HG03025 (cell line): ENCODE results near the gene PLPPR1.

ENCODE experiments used
- ATAC-seq: cut with Tn5 transposase; IDR thresholded peaks from one replicate; pipeline ENCODE4 v1.9.1; 2021; ENCODE audit warnings: mild to moderate bottlenecking, moderate library complexity; ENCODE audit not compliant: unreplicated experiment, low FRiP score

The PLPPR1 gene

DNA sequence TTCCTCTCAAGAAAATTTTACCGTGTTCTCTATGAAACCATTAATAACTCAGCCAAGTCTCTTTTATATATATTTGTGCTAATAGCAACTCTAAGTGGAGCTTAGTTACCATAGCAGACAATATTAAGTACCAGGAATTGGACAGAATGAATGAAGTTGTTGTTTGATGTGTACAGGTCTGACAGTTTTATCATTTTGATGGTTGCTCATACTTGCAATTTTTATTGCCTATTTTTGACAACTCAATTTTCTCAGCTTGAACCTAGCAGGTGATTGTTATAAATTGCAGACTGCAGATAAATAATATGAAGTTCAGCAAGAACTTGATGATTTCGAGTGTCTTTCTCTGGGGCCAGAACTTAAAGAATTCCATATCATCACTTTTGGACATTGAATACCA is 163.2 kb downstream of the PLPPR1 start:
- ATAC-seq = no peak

DNA sequence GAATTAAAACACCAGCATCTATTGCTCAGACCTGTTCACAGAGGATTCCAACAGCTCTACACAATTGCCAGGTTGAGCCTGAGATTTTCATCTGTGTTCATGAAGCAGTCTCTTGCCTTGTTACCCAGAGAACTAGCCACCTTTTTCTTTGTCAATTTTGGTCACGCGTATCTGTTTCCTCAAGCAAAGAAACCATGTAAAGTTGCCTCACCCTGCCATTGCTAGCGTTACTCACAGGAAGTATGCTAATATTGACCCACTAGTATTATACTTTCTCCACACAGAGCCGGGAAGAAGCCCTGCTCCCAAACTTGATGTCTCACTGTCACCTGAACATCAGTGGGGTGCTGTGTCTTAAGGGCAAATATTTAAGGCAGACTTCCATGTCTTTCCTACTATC is 168.5 kb downstream of the PLPPR1 start:
- no peak for ATAC-seq

DNA sequence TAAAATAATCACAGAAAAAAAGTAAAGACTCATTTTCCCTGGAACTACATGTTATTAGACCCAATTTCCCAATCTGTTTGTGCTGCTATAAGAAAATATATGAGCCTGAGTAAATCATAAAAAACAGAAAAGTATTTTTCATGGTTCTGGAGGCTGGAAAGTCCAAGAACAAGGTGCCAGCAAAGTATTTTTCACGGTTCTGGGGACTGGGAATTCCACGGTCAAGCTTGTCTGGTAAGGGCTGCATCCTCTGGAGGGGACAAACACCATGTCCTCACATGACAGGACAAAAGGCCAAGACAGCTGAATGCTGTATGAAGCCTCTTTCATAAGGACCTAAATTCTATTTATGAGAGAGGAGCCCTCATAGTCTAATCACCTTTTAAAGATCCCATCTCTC is 172.3 kb downstream of the PLPPR1 start:
- ATAC-seq = no peak

DNA sequence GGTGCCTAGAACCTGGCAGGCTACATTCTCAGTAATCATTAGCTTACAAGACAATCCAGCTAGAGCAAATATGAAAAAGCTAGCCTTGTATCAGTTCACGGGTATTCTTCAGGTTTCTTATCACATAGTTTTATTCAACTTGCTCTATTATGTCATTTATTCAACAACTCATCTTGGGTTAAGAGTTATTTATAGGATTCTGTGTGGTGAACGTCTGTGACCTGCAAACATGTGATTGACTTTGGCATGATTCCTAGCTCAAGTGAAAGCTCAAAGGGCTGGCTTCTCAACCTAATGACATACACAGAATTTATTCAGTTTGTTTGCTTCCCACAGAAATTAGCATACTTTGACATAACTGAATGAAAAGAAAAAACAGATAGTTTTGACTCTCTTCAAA is 173.1 kb downstream of the PLPPR1 start:
- ATAC-seq = no peak

DNA sequence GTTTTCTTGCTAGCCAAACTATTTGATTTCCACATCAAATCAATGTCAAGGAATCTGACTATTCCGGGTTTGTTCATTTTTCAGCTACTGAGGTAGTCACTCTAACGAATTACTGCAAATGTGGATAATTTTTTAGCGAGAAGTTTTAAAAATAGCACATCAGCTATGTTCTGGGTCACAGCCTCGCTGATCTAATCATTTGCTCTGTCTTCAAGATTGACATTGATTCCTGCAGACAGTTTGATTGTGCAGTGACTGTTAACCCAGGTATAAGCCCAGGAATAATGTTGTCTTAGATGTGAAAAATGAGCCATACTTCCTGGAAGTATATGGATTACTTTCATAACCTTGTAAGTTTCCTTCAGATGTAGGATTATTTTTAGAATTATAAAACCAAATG is 181.1 kb downstream of the PLPPR1 start:
- ATAC-seq = no peak

DNA sequence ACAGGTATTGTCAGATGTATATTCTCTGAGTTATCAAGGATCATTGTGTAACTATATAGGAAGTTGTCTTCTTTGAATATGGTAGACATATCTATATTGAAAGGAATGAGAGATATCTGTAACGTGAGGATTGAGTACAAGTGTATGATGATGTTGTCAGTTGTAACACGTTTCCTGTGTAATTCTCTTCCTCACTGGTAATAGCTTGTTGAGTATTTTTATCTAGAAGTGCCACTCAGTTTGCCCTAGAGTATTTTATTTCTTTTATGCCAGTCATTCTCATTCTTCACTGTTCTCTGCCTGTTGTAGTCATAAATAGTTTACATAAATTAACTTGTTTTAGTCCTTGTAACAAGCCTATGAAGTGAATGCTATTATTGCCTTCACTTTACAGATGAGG is 184.1 kb downstream of the PLPPR1 start:
- ATAC-seq = no peak

DNA sequence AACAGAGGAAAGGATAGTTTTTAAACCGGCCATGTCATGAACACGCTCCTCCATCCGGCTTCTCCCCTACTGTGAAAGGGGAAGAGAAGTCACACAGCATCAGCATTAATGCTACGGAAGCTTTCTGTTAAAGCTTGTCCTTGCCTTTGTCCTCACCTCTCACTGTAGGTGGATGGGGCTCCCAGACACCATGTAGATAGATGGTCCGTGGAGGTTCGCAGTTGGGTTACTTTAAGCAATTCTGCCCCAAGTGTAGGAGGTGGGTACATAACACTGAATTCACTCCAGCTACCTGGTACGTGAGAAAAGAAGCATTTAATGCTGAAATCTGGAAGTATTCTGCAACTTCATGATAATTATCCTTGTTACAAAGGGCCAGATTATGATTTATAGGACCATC is 190.5 kb downstream of the PLPPR1 start:
- ATAC-seq = no peak

DNA sequence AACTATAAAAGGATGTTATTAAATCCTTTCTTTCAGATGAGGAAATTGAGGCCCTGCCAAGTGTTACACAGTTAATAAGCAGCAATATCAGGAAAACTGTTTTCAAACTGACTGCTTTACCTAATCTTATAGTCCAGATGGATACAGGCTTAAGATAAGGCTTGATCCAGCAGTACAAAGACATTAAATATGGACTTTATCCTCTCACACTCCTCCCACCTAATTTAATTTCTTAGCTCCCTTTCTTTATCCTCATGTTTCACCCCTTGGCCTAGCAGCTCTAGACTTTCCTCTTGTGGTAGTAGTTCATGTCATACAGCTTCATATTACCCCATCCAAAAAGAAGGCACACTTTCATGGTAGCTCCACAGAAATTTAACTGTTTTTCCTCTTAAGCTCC is 191.8 kb downstream of the PLPPR1 start:
- ATAC-seq = no peak

DNA sequence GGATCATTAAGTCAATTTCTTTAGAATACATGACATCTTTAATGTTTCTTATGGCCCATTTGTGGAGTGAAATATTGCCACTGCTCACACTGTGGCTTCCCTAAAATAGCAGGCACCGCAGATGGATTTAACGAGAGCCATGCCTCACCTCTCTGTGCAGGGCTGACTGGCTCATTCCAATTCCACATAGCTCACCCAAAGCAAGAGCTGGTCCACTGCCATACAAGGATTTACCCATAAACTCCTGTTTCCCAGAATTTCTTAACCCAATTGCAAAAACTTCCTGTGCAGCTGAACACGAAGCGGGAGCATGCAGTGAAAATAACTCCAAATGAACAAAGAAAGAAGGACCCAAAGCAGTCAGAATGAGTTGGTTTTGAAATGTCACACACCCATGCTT is 196.7 kb downstream of the PLPPR1 start:
- no peak for ATAC-seq

DNA sequence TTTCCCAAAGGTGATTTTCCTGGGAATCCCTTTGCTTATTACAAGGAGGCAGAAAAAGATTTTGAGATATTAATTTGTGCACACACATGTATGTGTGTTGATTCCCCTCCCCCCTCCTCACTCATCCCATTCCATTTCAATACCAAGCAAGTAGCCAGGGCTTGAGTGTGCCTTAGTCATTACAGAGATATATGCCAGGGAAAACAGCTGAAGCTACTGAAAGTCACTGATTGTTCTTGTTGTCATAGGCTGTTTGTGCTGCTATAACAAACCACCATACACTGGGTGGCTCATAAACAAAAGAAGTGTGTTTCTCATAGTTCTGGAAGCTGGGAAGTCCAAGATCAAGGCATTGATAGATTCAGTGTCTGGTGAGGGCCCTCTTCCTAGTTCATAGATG is 197.6 kb downstream of the PLPPR1 start:
- no peak for ATAC-seq

DNA sequence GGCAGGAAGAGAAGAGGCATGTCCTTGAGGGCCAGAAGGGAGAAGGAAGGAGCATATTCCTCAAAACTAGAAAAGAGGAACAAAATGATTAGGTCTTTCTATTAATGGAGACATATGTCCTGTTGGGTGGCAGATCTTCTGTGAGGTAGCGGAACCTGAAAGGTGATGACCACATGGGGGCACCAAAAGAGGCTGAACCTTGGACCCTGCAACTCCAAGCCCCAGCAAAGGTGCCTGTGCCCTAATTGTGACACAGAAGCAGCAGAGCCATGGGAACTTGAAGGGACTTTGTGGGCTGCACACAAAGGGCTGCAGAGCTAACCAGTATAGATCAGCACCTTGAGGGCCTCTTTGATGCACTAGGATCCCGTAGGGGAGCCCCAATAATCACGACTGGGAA is 198.3 kb downstream of the PLPPR1 start:
- ATAC-seq = no peak

DNA sequence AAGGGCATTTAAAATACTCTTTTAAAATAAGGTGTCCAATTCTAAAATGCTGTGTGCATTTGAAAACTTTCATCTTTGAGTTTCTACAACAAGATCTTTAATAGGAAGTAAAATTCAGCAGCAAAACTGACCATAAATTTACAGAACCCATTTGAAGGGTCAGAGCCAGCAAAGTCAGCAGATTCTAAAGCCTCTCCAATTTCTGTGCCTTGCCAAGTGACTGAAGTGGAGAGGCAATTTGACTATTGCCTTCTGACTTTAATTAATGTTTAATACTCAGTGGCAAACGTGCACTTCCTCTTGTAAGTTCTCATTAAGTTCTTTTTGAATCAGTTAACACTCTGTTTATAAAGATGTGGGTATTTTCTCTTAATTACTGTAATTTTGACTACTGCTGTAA is 201.1 kb downstream of the PLPPR1 start:
- ATAC-seq = no peak

DNA sequence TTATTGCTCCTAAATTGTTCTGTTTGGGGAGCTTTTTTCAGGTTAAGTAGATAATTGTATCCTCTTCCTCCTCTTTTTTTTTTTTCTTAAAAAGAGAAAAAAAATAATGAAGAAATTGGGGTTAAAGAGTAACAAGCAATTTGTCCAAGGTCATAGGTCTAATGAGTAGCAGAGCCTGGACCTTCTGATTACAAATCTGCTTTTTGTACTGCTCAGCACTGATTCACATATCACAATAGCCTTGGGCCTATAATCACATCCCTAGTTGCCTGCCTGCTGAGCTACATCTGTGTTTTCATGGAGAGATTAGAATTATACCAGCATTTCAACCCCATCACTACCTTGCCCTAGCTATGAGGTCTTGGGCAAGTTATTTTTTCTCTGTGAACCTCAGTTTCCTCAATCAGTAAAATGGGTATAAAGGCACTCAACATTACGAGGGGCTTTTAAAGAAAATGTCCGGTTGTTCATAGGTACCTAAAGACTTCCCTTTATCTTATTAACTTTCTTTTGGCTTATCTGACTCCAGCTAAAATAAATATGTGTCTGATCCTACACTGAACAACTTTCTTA is 204.0 kb downstream of the PLPPR1 start:
- ATAC-seq = no peak

DNA sequence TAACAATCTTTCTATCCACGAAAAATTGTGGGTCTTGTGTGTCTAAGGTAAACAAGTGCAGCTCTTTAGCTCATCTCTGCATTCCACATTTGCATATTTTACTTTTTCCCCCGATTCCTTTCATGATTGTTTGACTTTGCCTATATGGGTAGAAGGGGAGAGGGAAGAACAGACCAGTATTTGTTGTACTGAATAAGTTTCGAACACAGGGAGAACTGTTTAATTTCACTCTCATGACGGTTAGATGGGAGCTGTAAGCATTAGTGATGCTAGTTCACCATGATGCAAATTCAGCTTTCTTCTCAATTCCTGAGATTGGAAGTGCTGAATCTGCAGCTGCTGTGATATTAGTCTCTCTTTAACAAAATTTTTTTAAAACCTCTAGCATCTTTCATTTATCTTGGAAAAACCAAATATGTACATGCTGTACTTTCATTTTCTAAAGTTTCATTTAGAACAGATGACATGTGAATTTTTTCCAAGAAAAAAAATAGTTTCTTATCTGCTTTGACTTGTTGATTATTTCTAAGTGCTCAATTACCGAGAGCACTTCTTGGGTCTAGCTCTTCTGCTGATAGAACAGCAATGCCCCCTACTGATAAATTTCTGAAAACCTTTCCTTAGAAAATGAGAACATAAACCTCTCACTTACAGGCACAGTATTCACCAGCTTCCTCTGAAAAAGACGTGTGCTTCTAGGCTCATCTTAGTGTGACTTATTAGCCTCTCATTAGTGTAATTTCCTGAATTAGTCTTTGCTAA is 206.8 kb downstream of the PLPPR1 start:
- no peak for ATAC-seq

DNA sequence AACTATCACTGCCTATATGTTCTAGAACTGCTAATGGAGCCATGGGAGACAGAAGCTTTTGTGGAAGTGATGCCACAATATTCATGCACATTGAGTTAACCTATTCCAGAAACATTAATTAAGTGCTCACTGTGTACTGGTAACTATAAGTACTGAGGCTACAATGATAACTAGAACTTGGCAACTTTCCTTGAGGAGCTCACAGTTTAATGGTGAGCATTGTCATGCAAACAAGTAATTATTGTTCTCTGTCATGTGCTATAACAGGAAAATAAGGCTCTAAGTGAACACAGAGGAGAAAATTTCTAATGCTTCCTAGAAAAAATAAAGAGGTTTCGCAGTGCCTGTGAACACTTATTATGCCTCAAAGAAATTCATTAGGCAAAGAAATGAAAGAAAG is 214.1 kb downstream of the PLPPR1 start:
- ATAC-seq = no peak

DNA sequence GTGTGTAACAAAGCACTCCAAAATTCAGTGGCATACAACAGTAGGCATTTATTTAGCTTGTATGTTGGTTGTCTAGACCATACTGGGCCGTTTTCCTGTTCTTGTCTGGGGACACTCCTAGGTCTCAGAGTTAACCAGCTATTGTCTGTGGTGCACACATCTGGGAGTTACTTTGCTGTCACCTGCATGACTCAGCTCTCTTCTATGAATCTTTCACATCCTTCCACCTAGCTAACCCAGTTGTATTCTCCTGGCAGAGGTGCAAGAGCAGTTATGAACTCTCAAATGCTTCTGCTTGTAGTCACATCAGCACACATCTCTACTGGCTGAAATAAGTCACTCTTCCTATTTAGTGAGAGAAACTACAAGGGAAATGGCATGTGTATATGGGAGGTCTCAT is 218.2 kb downstream of the PLPPR1 start:
- no peak for ATAC-seq

DNA sequence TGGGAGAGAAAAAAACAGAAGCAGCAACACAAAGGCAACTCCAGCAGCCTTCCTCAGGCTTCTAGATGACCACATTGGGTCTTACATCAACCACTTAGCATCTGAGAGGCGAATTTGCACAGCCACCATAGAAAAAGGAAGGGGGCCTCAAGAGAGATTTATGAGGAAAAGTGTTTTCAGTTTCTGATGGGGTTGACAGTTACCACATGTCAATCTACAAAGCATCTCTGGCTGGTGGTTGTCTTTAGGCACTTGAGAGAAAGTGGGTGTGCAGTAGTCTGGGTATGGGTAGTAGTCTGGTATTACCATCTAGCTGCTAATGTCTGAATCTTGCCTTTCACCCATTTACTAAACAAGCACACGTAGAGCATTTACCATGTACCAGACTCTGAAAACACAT is 218.8 kb downstream of the PLPPR1 start:
- no peak for ATAC-seq

DNA sequence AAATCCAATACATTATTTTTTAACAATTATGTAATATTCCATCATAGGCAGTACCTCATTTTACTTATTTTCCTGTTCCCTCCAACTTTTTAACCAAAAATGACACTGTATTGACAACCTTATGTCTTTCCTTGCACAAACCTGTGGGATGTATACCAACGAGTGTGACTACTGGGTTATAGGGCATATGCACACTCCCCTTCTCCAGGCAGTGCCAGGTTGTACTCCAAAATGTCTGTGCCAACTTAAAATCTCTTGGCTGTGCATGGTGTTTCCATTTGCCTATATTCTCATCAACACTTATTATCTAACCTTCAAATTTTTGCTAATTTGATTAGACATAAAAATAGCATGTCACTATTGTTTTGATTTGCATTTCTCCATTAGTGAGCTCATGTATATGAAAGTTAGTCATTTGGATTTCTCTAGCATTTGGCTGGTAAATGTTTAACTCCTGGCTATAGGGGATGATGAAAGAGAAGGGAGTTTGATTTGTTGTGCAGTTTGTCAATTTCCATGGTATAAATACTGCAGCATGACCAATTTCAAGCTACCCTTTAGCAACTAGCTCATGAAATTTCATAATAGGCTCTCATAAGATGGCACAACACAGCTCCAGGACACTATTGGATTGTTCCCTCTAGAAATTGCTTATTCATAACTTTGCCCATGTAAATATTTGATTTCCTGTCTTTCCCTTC is 226.4 kb downstream of the PLPPR1 start:
- no peak for ATAC-seq

DNA sequence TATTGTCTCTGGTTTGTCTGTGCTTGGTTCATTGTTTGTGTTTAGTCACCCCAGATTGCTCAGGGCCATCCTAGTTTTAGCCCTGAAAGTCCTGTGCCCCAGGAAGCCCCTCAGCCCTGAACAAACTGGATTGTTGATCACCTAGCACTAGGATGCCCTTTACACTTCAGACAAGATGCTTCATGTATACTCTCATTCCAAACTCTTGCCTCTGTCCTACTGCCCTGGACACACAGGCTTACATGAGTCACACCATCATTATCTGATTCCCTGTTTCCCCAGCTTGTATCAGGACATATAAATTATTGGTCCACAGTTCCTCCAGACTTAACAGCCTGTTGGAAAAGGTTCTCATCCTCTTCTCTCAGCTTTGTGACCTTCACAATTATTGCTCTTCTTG is 236.2 kb downstream of the PLPPR1 start:
- no peak for ATAC-seq

DNA sequence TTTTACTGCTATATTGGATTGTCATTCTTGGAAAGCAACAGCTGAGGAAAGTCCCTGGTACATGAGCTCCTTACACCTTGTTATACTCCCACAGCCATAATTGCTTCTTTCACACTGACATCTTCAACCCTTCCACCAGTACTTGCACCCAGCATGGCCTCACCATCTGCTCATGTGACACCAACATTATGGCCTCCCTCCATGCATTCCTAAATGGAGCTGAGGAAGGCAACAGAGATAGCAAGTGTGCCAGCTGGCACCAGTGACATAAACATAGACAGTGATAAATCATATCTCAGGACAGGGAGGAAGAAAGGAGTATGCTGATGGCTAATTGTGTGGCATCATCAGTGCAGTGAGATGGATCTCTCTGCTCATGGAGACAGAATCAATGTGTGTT is 236.7 kb downstream of the PLPPR1 start:
- no peak for ATAC-seq

DNA sequence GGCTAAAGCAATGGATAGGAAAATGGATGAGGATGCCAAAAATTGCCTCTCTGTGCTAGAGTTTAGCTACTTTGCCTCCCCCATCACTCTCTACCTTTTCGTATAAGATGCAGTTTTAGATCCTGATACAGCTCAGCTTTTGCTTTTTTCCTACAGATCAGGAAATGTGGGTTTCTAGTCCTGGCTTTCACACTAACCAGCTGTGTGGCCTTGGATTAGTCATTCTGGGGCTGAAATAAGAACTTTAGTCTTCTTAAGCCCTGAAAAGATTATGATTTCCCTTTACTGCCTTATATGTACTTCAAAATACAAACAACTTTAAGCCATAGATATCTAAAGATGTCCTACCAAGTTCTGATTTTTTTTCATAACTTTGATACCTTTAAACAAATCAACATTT is 239.9 kb downstream of the PLPPR1 start:
- ATAC-seq = no peak
